Chondrocyte (in vitro differentiated cells): ENCODE data around the gene ALDH7A1. TPM values are rescaled to one million over a fixed set of nuclear protein-coding genes. Genes with fewer than 3 reads are reported as not detected.
A peak's percentile ranks its signal among the peaks of the same experiment; 100 is the strongest.
"Not testable (repeated sequence)": the region's sequence is repeated elsewhere in the genome, so short reads cannot be mapped to it uniquely, and the experiment has no call there.

Source experiments
- DNase-seq: peaks from one replicate; pipeline ENCODE4 v3.0.0; 2021; ENCODE audit warnings: mixed read lengths, low spot score
- H3K27ac Mint-ChIP-seq: one replicate; pipeline ENCODE4 v1.8.0; 2021; ENCODE audit warnings: mild to moderate bottlenecking, moderate library complexity, mixed read lengths; ENCODE audit not compliant: unreplicated experiment
- H3K27me3 Mint-ChIP-seq: 2 replicates; pipeline ENCODE4 v1.8.0; 2021; ENCODE audit warnings: low read depth, mixed read lengths
- H3K36me3 Mint-ChIP-seq: 2 replicates; pipeline ENCODE4 v1.8.0; 2021; ENCODE audit warnings: low read depth, mixed read lengths
- H3K4me1 Mint-ChIP-seq: 2 replicates; pipeline ENCODE4 v1.8.0; 2021; ENCODE audit warnings: low read depth, mild to moderate bottlenecking, mixed read lengths
- H3K4me3 Mint-ChIP-seq: one replicate; pipeline ENCODE4 v1.8.0; 2021; ENCODE audit warnings: mild to moderate bottlenecking, moderate library complexity, mixed read lengths; ENCODE audit not compliant: unreplicated experiment
- H3K9me3 Mint-ChIP-seq: 2 replicates; pipeline ENCODE4 v1.8.0; 2021; ENCODE audit warnings: low read depth, mixed read lengths
- CTCF ChIP-seq: fragments of 200-600 bp; sonication (generic); IDR thresholded peaks from 2 replicates; pipeline ENCODE4 v1.5.0; 2021; ENCODE audit warnings: antibody characterized with exemption, mild to moderate bottlenecking, moderate library complexity
- total RNA-seq: library from RNA; stranded (reverse); gene quantifications from 3 replicates; pipeline ENCODE4 v1.2.1, GENCODE V29; 2021

The ALDH7A1 gene
- total RNA-seq, 1 donor from 2014 or later: 54.0 TPM

- no peak for DNase-seq
- peaks cover 15% of the 10 kb centered on the region for H3K36me3 Mint-ChIP-seq
Observed at GRCh38 chr5:126562823-126563222, 32.2 kb downstream of the ALDH7A1 start.

GRCh38 chr5:126561908-126562307, 33.1 kb downstream of the ALDH7A1 start:
- DNase-seq: no peak
- H3K27ac Mint-ChIP-seq: no peak overlapping the region
- H3K36me3 Mint-ChIP-seq: peaks cover 15% of the 10 kb centered on the region
- H3K9me3 Mint-ChIP-seq: no peaks in the 10 kb centered on the region
- H3K27me3 Mint-ChIP-seq: no peaks in the 10 kb centered on the region
- no peak overlapping the region for H3K4me3 Mint-ChIP-seq
- peak; percentile 50 for TF ChIP-seq CTCF
- H3K4me1 Mint-ChIP-seq: no peaks in the 10 kb centered on the region

More at GRCh38 chr5:126562823-126563222, 32.2 kb downstream of the ALDH7A1 start:
- TF ChIP-seq CTCF: no peak
- H3K4me3 Mint-ChIP-seq: no peak overlapping the region
- H3K4me1 Mint-ChIP-seq: no peaks in the 10 kb centered on the region
- peak overlapping the region; percentile 22 for H3K27ac Mint-ChIP-seq
- no peaks in the 10 kb centered on the region for H3K9me3 Mint-ChIP-seq
- H3K27me3 Mint-ChIP-seq: no peaks in the 10 kb centered on the region

DNA sequence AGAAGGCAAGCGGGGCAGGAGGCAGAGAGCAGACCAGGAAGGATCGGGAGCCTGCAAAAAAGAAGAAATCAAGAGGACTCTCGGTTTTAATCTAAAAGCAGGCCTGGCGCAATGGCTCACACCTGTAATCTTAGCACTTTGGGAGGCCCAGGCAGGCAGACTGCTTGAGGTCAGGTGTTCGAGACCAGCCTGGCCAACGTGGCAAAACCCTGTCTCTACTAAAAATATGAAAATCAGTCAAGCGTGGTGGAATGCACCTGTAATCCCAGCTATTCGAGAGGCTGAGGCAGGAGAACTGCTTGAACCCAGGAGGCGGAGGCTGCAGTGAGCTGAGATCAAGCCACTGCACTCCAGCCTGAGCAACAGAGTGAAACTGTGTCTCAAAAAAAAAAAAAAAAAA, 39.9 kb downstream of the ALDH7A1 start:
- H3K27me3 Mint-ChIP-seq, H3K4me1 Mint-ChIP-seq, H3K9me3 Mint-ChIP-seq, H3K27ac Mint-ChIP-seq, DNase-seq, H3K4me3 Mint-ChIP-seq: not testable (repeated sequence)
- peaks cover 41% of the 10 kb centered on the region for H3K36me3 Mint-ChIP-seq

GRCh38 chr5:126552614-126553013, 42.4 kb downstream of the ALDH7A1 start:
- no peaks in the 10 kb centered on the region for H3K9me3 Mint-ChIP-seq
- no peak overlapping the region for H3K4me3 Mint-ChIP-seq
- no peak for TF ChIP-seq CTCF
- no peak overlapping the region for H3K27ac Mint-ChIP-seq
- no peaks in the 10 kb centered on the region for H3K27me3 Mint-ChIP-seq
- no peaks in the 10 kb centered on the region for H3K4me1 Mint-ChIP-seq
- no peak for DNase-seq
- peaks cover 44% of the 10 kb centered on the region for H3K36me3 Mint-ChIP-seq

DNA sequence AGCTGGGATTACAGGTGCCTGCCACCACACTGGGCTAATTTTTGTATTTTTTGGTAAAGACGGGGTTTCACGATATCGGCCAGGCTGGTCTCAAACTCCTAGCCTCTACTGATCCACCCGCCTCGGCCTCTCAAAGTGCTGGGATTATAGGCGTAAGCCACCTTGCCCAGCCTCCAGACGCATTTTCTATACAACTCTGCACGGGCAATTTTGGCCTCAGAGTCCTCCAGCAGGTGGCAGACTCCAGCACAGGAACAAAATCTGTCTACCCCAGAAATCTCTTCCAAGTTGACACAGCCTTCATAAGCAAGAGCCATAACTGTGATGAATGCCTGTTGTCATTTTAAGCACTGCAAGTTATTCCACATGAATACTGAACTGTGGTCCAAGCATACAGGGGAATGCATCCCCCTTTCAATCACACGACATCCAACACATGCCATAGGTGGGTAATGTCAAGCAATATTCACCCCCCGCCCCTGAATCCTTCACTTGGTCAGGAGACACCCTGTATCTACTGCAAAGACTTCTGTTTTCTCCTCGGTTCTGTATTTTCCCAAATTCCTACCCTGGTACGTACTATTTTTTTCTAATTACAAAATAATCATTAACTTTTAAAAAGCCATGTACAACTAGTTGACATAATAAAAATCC, 50.8 kb downstream of the ALDH7A1 start:
- peaks cover under 1% of the 10 kb centered on the region for H3K4me1 Mint-ChIP-seq
- no peaks in the 10 kb centered on the region for H3K27me3 Mint-ChIP-seq
- H3K9me3 Mint-ChIP-seq: no peaks in the 10 kb centered on the region
- peaks cover 13% of the 10 kb centered on the region for H3K36me3 Mint-ChIP-seq
- DNase-seq: no peak
- peak; percentile 76 for TF ChIP-seq CTCF
- H3K4me3 Mint-ChIP-seq: no peak overlapping the region
- H3K27ac Mint-ChIP-seq: no peak overlapping the region

DNA sequence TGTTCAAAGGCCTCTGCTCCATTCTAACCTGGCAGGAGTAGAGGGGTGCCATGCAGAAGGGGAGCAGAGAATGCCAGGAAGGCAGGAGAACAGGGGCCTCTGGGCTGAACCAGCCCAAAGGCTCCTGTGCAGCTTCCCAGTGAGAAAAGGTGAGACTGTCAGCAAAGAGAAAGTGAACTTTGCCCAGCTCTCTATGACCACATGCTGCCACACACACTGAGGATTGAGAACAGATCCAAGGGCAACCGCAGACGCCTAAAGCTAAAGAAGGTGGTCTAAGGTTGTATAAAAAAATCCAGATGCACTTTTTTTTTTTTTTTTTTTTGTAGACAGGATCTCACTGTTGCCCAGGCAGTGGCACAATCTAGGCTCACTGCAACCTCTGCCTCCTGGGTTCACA, 51.4 kb downstream of the ALDH7A1 start:
- peaks cover 12% of the 10 kb centered on the region for H3K36me3 Mint-ChIP-seq
- no peak for DNase-seq
- peaks cover 6% of the 10 kb centered on the region for H3K4me1 Mint-ChIP-seq
- no peaks in the 10 kb centered on the region for H3K27me3 Mint-ChIP-seq
- no peak for TF ChIP-seq CTCF
- H3K4me3 Mint-ChIP-seq: no peak overlapping the region
- no peaks in the 10 kb centered on the region for H3K9me3 Mint-ChIP-seq
- H3K27ac Mint-ChIP-seq: no peak overlapping the region
